HepG2 (cell line): ENCODE results near the gene NUP58. TPM values are rescaled to one million over a fixed set of nuclear protein-coding genes. Genes with fewer than 3 reads are reported as not detected.

Experiments used
- ATAC-seq: fragments of 200-7000 bp; cut with Tn5 transposase; 3 replicates; pipeline ENCODE4 v1.9.1; 2020; ENCODE audit warnings: mild to moderate bottlenecking, moderate library complexity
- BruUV-seq: library from RNA; stranded (reverse); fragments of 400-500 nt; replicated peaks from 2 replicates; lab custom pipeline; 2021; lab: Mats Ljungman, UMichigan
- CTCF ChIA-PET: fragments of 300-600 bp; formaldehyde crosslinking; extraction: SDS; loops from one replicate; lab custom pipeline; 2021; ENCODE audit warnings: low total read pairs, inconsistent platforms, low intra/inter-chr PET ratio; lab: Yijun Ruan, JAX
- POLR2A ChIA-PET: fragments of 350-600 bp; sonication (Branson Sonifier 250); formaldehyde crosslinking; loops from one replicate; lab custom pipeline; 2020; ENCODE audit warnings: antibody characterized with exemption, inconsistent platforms; lab: Yijun Ruan, JAX
- DNase-seq: peaks from one replicate; pipeline ENCODE4 v3.0.0-alpha.2; 2015; ENCODE audit warnings: low spot score
- FAIRE-seq: peaks from 3 replicates; lab custom pipeline; 2011; peaks lifted over from hg19 to GRCh38; lab: Jason Lieb, UNC
- H2AFZ ChIP-seq: one replicate; pipeline ENCODE4 v1.6.1; 2011; ENCODE audit warnings: low read length, inconsistent platforms
- H3K27ac ChIP-seq: fragments of 300-600 bp; 3 replicates; pipeline ENCODE4 v1.8.0; 2011; ENCODE audit warnings: mixed run types, mild to moderate bottlenecking, mixed read lengths, low read length, inconsistent platforms; ENCODE audit not compliant: insufficient read depth; ENCODE audit errors: extremely low read length
- H3K27me3 ChIP-seq, 2 experiments: fragments of 200-600 bp in 1 of 2; 2 replicates in 1 of 2; 3 replicates in 1 of 2; pipeline versions ENCODE4 v1.6.0 to v1.8.0; 2011; ENCODE audit warnings: low read length in 2 of 2, mild to moderate bottlenecking in 2 of 2, moderate library complexity in 2 of 2, inconsistent platforms in 1 of 2; ENCODE audit not compliant: insufficient read depth in 2 of 2, control insufficient read depth in 1 of 2
- H3K36me3 ChIP-seq, 2 experiments: fragments of 200-600 bp in 1 of 2; replicated peaks in 1 of 2; 2 replicates in 1 of 2; 3 replicates in 1 of 2; pipeline versions ENCODE4 v1.5.1 to v1.8.0; 2011; ENCODE audit warnings: low read length in 2 of 2, inconsistent platforms in 1 of 2; ENCODE audit not compliant: insufficient read depth in 2 of 2, control insufficient read depth in 1 of 2
- H3K4me1 ChIP-seq: 2 replicates; pipeline ENCODE4 v1.5.1; 2012; ENCODE audit warnings: low read length, inconsistent platforms; ENCODE audit not compliant: insufficient read depth
- H3K4me2 ChIP-seq: 2 replicates; pipeline ENCODE4 v1.6.0; 2011; ENCODE audit warnings: low read depth, low read length, inconsistent platforms
- H3K4me3 ChIP-seq, 3 experiments: fragments of 200-600 bp in 1 of 3; sonication (generic), shearing (Covaris generic) in 1 of 3; replicated peaks in 1 of 3; 2 replicates each; pipeline ENCODE4 v1.5.1; 2011 to 2016; ENCODE audit warnings: low read length in 3 of 3, inconsistent platforms in 2 of 3, low read depth in 2 of 3, mild to moderate bottlenecking in 2 of 3, control low read depth in 1 of 3, mixed read lengths in 1 of 3; ENCODE audit not compliant: insufficient read depth in 1 of 3
- H3K79me2 ChIP-seq: one replicate; pipeline ENCODE4 v1.6.1; 2011; ENCODE audit warnings: low read length, inconsistent platforms; ENCODE audit not compliant: insufficient read depth
- H3K9ac ChIP-seq: 2 replicates; pipeline ENCODE4 v1.6.0; 2011; ENCODE audit warnings: mild to moderate bottlenecking, low read depth, low read length, inconsistent platforms; ENCODE audit not compliant: insufficient read depth
- H3K9me3 ChIP-seq: 2 replicates; pipeline ENCODE4 v1.5.1; 2012; ENCODE audit warnings: mild to moderate bottlenecking, low read length
- H4K20me1 ChIP-seq: 2 replicates; pipeline ENCODE4 v1.6.0; 2011; ENCODE audit warnings: inconsistent platforms, mild to moderate bottlenecking, low read length, moderate library complexity; ENCODE audit not compliant: insufficient read depth
- FOXO1 ChIP-seq: sonication (generic); formaldehyde crosslinking; IDR thresholded peaks from 2 replicates; pipeline ENCODE4 v1.4.0; 2020; ENCODE audit warnings: missing genetic modification reagents
- MYNN ChIP-seq: sonication (generic); formaldehyde crosslinking; IDR thresholded peaks from 2 replicates; pipeline ENCODE4 v1.4.0; 2020; ENCODE audit warnings: mild to moderate bottlenecking, low read depth, missing genetic modification reagents
- PRMT3 ChIP-seq: sonication (generic); formaldehyde crosslinking; IDR thresholded peaks from 2 replicates; pipeline ENCODE4 v1.8.1; 2022; ENCODE audit warnings: low read depth, mild to moderate bottlenecking, moderate library complexity, missing genetic modification reagents, borderline replicate concordance
- RCOR2 ChIP-seq: IDR thresholded peaks from 2 replicates; pipeline ENCODE4 v1.6.1; 2016; ENCODE audit warnings: missing biosample characterization, missing genetic modification reagents
- RNF219 ChIP-seq: sonication (generic); formaldehyde crosslinking; IDR thresholded peaks from 2 replicates; pipeline ENCODE4 v1.5.0; 2020; ENCODE audit warnings: mild to moderate bottlenecking, missing genetic modification reagents
- ZBTB42 ChIP-seq: sonication (generic); formaldehyde crosslinking; IDR thresholded peaks from 2 replicates; pipeline ENCODE4 v1.5.0; 2020; ENCODE audit warnings: mild to moderate bottlenecking, missing genetic modification reagents
- ZEB1 ChIP-seq: IDR thresholded peaks from 2 replicates; pipeline ENCODE4 v1.6.1; 2012; ENCODE audit warnings: mild to moderate bottlenecking, low read depth, inconsistent platforms; ENCODE audit not compliant: insufficient replicate concordance
- ZNF768 ChIP-seq: sonication (generic); formaldehyde crosslinking; IDR thresholded peaks from 2 replicates; pipeline ENCODE4 v1.4.0; 2020; ENCODE audit warnings: missing genetic modification reagents
- ZNF772 ChIP-seq: sonication (generic); formaldehyde crosslinking; IDR thresholded peaks from 2 replicates; pipeline ENCODE4 v1.5.0; 2020; ENCODE audit warnings: mild to moderate bottlenecking, missing genetic modification reagents
- ZNF776 ChIP-seq: sonication (generic); formaldehyde crosslinking; IDR thresholded peaks from 2 replicates; pipeline ENCODE4 v1.4.0; 2020; ENCODE audit warnings: mild to moderate bottlenecking, missing genetic modification reagents
- WGBS: methylation state at CpG from one replicate; pipeline ENCODE4 v1.1.6; 2017; ENCODE audit warnings: low lambda C conversion rate; 5-methylcytosine and 5-hydroxymethylcytosine counted together
- in situ Hi-C: cut with HindIII; loops from 2 replicates; pipeline ENCODE4 v1.10.0; 2017; ENCODE audit warnings: low pct_unique_long_range_greater_than_20kb; ENCODE audit not compliant: extremely low pct_ligation_motif_present
- intact Hi-C: fragments of 100-400 bp; cut with micrococcal nuclease; formaldehyde crosslinking; loops from one replicate; pipeline ENCODE4 v1.10.0; 2022; ENCODE audit not compliant: unreplicated experiment
- polyA plus RNA-seq, 8 experiments: library from polyadenylated mRNA; depleted of rRNA in 3 of 8; stranded (reverse) in 7 of 8; unstranded in 1 of 8; fragments of >200 nt; fragmentation: Illumina TruSeq in 4 of 8; extraction: Trizol in 4 of 8; gene quantifications; 2 replicates each; pipeline versions ENCODE4 v1.2.1 to v1.2.3, GENCODE V29; 2011 to 2016; ENCODE audit warnings: low read depth in 4 of 8, missing spikeins in 1 of 8, mixed read lengths in 1 of 8; ENCODE audit not compliant: insufficient read depth in 1 of 8
- total RNA-seq, 5 experiments: library from RNA; depleted of rRNA; stranded (reverse); fragments of >200 nt; fragmentation: Illumina TruSeq; extraction: Trizol; gene quantifications; 2 replicates each; pipeline ENCODE4 v1.2.3, GENCODE V29; 2016; ENCODE audit warnings: low read depth in 1 of 5
- TF ChIP-seq, protein P1 (sequence below): sonication (generic); formaldehyde crosslinking; IDR thresholded peaks from 2 replicates; pipeline ENCODE4 v1.5.0; 2020; ENCODE audit warnings: mild to moderate bottlenecking, missing genetic modification reagents, moderate library complexity
- TF ChIP-seq, protein P2 (sequence below): IDR thresholded peaks from 2 replicates; pipeline ENCODE4 v1.6.1; 2018; ENCODE audit warnings: missing genetic modification reagents

NUP58 gene
- total and polyA plus RNA-seq, 2 of the 13 experiments (the other 11 are each of a cell fraction or from before 2014, with no cell fraction given), result 45.4 to 46.5 TPM

GRCh38 chr13:25378528-25378927 is 77.1 kb downstream of the NUP58 start (continued):
- TF ChIP-seq, protein P1, sequence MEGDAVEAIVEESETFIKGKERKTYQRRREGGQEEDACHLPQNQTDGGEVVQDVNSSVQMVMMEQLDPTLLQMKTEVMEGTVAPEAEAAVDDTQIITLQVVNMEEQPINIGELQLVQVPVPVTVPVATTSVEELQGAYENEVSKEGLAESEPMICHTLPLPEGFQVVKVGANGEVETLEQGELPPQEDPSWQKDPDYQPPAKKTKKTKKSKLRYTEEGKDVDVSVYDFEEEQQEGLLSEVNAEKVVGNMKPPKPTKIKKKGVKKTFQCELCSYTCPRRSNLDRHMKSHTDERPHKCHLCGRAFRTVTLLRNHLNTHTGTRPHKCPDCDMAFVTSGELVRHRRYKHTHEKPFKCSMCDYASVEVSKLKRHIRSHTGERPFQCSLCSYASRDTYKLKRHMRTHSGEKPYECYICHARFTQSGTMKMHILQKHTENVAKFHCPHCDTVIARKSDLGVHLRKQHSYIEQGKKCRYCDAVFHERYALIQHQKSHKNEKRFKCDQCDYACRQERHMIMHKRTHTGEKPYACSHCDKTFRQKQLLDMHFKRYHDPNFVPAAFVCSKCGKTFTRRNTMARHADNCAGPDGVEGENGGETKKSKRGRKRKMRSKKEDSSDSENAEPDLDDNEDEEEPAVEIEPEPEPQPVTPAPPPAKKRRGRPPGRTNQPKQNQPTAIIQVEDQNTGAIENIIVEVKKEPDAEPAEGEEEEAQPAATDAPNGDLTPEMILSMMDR (CRISPR knock-in tag), result no peak
- no peak for TF ChIP-seq MYNN

DNA sequence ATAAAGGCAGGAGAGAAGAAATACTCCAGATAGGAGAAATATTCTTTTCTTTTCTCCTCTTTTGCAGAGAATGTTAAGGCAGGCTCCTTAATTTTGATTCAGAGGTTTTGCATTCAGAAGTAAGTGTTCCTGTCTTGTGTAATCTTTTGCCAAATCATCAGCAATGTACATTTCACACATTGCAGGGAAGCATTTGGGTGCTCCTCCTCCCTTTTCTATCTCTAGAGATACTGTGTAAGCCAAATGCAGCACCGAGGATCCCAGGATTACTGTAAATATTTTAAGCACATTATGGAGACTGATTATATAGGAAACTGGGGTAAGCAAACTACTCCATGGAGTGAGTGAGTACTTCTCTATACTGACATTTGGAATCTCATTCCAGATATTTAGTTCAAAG is 77.6 kb downstream of the NUP58 start:
- H3K79me2 ChIP-seq, result no peaks in the 10 kb centered on the region
- intact Hi-C loops (no loop called here), in situ Hi-C loops (no loop called here)
- no peak overlapping the region for H3K4me3 ChIP-seq
- peaks cover 0 to 12% of the 10 kb centered on the region in 2 experiments; a peak in 2 of 5 replicates for H3K27me3 ChIP-seq
- FAIRE-seq (no peak), DNase-seq (no peak), ATAC-seq (no peak)
- no TSS peak for BruUV-seq
- no peaks in the 10 kb centered on the region for H3K36me3 ChIP-seq
- CTCF ChIA-PET, result no interaction called here
- H2AFZ ChIP-seq, result no peak overlapping the region
- POLR2A ChIA-PET, result no interaction called here
- no peaks in the 10 kb centered on the region for H3K4me1 ChIP-seq
- H3K9ac ChIP-seq, result no peak overlapping the region
- no peaks in the 10 kb centered on the region for H3K9me3 ChIP-seq
- H3K4me2 ChIP-seq, result no peak overlapping the region
- no peaks in the 10 kb centered on the region for H4K20me1 ChIP-seq
- 0% methylated on average over 1 of the region's 1 CpG for WGBS
- TF ChIP-seq ZEB1, result no peak
- no peak for TF ChIP-seq RCOR2
- TF ChIP-seq FOXO1, result no peak
- no peak for TF ChIP-seq RNF219 (CRISPR knock-in tag)
- no peak for TF ChIP-seq ZBTB42 (CRISPR knock-in tag)
- TF ChIP-seq ZNF776 (CRISPR knock-in tag), result no peak
- TF ChIP-seq ZNF768 (CRISPR knock-in tag), result no peak
- no peak for TF ChIP-seq ZNF772 (CRISPR knock-in tag)
- TF ChIP-seq, protein P2, sequence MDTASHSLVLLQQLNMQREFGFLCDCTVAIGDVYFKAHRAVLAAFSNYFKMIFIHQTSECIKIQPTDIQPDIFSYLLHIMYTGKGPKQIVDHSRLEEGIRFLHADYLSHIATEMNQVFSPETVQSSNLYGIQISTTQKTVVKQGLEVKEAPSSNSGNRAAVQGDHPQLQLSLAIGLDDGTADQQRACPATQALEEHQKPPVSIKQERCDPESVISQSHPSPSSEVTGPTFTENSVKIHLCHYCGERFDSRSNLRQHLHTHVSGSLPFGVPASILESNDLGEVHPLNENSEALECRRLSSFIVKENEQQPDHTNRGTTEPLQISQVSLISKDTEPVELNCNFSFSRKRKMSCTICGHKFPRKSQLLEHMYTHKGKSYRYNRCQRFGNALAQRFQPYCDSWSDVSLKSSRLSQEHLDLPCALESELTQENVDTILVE, result no peak
- no peak for TF ChIP-seq PRMT3
- no peak overlapping the region for H3K27ac ChIP-seq
